Left renal cortex interstitium (tissue), 4 donors: ENCODE data around the gene GRIN2A. TPM values are rescaled to one million over a fixed set of nuclear protein-coding genes. Genes with fewer than 3 reads are reported as not detected.

Experiments
- DNase-seq, 4 donors: peaks; one replicate each; pipeline ENCODE4 v3.0.0-alpha.2; 2013; ENCODE audit warnings: low read depth in 4 of 4, low spot score in 2 of 4, missing footprints in 1 of 4
- polyA plus RNA-seq, 4 donors: library from polyadenylated mRNA; unstranded; fragments of 120-200 nt; gene quantifications; one replicate each; pipeline ENCODE4 v1.2.1, GENCODE V29; 2013; ENCODE audit not compliant: insufficient read length in 4 of 4

Gene GRIN2A
- polyA plus RNA-seq, 4 donors = 3.7 to 7.2 (median 5.3) TPM

DNA sequence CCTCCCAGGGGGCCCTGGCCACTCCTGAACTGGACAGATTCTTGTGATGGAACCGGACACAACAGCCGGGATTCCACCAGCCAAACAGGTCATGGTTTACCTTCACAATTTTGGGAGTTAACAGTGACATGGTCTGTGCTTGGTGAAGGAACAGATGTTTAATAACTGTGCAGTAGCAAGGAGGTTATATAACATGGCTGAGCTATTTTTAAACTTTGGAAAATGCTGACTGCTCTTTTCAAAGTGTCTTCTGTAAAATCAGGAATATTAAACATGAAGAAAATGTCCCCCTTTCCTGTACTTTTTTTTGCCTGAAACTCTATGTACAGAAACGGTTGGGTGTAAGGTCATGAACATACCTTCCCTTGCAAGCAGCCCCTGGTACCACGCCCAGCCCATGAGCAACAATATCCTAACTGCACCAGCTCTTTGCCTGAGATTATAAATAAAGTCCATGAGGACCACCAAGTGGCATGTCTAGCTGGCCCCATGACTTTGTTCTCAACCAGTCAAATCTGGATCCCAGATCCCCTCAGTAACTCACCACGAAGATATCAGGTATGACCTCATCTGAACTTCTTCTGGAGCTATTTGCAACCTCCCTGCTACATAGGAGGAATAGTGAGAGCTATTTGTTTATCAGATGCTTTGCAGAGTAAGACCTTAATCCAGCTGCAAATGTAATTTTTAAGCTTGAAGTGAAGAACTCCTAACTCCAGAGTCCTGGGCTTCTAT lies 249.1 kb downstream of the GRIN2A start:
- no peak for DNase-seq

DNA sequence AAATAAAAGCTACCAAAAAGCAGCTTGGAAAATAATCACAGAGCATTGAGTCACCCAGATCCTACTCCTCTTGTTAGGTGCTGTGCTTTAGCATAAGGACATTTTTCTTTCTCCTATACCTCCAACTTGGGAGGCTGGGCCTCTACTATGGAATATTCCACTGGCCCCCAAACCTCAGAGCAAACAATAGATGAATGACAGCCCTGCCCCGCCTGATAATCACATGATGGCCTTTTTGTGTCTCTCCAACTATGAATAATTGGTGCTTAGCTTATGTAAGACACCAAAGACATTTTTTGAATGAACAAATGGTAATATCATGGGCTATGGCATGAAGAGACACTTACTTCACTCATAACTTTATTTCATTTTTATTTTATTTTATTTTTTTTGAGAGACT lies 250.2 kb downstream of the GRIN2A start:
- no peak for DNase-seq

DNA sequence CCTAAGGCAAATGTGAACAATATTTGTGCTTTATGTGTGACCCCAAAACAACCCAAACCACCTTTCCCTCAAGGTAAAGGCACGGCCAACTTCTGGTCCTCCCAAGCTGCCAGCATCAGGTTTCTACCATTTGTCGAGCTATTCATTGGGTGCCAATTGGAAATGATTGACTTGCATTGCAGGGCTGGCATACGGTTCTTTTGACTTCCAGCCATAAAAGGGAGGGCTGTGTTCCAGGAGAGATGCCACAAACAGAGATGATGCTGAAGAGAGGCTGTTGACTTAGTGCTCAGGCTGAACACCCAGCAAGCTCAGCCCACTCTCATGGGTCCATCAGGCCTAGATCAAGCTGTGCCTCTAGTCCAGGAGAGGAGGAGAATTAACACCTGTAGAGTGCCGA lies 252.4 kb downstream of the GRIN2A start:
- DNase-seq = no peak

DNA sequence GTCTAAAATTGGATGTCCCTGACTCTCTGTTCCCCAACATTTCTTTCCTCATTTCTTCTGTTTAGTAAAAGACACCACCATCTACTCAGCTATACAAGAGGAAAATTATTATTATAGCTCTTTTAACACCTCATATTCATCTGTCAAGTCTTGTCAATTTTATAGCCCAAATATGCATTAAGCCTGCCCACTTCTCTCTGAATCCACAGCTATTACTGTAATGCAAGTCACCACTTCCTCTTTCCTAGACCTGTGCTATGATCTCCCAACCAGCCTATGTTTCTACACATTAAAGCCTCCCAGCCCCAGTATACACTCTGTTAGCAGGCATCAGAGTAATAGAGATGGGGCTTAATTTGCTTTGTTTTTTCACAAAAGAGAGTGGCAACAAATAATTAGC lies 252.9 kb downstream of the GRIN2A start:
- DNase-seq = no peak

DNA sequence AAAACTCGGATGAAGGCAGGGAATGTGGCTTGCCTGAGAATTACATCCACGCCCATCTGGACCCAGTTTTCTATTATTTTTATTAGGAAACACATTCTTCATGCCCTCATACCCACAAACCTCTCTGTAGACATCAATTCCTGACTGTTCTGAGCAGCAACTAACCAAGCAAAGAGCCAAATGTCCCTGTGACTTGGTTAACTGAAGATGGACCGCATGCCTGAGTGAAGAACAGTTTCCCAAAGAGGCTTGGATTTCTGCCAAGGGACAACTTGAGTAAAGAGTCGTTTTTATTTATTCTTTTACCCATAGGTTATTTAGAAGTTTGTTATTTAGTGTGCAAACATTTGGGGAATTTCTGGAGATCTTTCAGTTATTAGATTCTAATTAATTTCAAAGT lies 259.8 kb downstream of the GRIN2A start:
- DNase-seq = no peak

DNA sequence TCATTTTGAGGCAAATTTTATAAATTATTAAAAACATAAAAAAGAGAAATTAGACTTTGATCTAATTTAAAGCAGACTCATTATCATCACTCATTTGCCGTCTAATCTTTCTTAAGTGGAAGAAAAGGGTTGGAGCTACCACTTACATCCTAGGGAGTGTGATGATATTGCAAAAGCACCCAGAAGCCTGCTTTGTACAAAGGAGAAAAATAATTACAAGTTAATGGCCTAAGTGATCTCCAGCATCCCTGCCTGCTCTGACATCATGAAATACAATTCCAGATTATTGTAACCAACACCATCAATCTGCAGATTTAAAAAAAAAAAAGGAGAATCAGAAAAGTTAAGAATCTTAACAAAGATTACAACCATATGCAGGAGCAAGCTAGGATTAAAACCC lies 260.2 kb downstream of the GRIN2A start:
- no peak for DNase-seq

DNA sequence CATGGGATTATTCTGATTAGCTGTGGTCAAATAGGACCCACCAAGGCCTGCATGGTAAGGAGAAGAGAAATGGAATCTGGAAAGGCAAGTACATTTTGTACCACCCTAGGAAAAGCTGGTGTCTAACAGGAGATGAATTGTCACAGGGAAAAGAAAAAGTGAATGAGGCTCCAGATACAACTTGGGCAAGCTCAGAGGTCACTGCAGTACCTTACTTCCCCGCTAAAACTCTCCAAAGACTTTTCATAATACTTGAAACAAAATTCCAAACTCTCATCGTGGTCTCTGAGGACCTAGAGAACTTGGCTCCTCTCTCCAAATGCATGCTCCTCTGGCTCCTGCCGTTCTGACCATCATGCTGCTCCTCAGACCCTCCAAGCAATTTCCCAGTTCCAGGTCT lies 262.8 kb downstream of the GRIN2A start:
- DNase-seq = no peak

DNA sequence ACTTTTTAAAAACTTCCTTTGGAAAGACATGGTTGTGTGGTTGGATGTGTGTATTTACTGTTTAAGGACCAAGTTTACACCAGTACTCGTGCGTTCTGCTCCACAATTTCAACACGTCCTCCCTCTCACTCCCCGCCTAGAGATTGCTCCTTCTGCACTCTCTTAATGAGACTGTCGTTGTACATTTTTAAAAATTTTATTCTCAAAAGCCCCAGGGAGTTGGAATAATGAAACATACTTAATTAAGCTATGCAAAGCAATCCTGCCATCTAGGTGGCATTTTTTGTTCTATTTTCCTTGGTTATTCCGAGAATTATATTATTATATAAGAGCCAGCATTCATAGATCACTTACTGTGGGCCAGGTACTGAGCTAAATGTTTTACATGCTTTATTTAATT lies 264.5 kb downstream of the GRIN2A start:
- no peak for DNase-seq

DNA sequence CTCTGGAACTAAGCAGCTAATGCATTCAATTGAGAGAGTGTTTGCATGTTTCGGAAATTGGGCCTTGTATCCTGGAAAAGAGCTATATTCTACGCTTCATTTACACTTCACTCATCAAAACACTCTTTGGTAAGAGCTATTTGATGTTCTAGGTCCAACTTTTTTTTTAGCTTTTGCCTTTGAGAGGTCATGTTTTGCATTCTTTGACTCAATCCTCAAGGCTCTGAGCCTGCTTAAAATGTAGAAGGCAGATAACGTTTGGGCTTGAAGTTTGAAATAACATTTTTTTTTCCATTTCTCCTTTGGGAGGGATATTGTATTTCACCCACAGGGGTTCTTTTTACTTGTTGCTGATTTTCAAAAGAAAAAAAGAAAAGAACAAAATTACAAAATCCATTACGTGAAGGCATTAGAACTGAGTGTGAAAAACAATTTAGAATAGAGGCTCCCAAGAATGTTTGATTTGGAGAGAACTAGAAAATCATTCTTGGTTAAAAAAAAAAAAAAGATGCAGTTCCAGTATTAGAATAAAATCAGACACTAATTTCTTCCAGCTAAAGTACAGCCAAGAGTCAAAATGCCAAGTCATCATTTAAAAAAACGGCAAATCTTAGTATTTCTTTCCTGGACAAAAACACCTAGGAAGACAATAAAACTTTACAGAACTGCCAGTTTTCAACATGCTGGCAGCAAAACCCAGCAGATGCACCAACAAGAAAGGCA lies 268.5 kb downstream of the GRIN2A start:
- no peak for DNase-seq

DNA sequence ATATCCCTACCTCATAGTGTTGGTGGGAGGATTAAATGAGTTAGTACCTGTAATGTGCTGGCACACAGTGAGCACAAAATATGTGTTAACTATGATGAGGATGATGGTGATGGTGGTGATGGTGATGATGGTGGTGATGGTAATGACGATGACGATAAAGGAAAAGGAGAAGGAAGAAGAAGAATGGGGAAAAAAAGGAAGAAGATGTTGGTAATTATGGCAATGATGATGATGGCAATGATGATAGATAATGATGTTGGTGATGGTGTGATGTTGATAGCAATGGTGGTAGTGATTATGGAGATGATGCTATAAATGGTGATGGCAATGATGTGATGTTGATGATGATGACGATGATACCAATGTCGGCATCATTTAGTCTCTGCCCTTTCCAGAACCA lies 270.2 kb downstream of the GRIN2A start:
- DNase-seq = no peak

DNA sequence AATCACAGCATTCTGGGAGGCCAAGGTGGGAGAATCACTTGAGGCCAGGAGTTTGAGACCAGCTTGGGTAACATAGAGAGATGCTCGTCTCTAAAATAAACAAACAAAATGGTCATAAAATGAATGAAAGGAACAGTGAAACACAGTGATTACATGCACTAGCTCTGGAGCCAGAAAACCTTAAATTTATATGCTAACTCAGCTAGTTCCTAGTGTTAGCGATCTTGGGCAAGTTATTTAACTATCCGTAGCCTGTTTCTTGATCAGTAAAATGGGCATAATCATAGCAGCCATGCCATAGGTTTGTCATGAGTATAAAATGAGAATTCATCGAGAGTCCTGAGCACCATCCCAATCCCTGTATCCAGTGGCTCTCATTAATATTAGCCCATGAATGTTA lies 271.0 kb downstream of the GRIN2A start:
- DNase-seq = no peak

DNA sequence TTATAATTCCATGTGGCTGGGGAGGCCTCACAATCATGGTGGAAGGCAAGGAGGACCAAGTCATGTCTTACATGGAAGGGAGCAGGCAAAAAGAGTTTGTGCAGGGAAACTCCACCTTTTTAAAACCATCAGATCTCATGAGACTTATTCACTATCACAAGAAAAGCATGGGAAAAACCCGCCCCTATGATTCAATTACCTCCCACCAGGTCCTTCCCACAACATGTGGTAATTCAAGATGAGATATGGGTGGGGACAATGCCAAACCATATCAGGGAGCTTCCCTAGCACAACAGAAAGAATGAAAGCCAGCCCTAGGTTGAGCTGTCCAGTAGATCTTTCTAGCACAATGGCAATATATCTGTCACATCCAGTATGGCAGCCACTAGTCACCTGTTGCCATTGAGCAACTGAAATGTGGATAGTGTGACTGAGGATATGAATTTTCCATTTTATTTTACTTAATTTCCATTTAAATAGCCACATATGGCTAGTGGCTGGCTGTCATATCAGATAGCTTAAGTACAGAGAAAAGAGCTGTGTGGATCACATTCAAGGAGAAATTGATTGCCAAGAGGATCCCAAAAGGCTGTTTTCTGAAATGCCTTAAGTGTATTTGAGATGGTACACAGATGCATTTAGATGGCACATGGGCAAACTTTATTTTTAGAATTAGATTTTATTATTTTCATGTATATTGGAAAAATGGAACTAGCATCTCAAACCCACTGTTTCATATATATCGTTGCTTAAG lies 273.0 kb downstream of the GRIN2A start:
- no peak for DNase-seq

DNA sequence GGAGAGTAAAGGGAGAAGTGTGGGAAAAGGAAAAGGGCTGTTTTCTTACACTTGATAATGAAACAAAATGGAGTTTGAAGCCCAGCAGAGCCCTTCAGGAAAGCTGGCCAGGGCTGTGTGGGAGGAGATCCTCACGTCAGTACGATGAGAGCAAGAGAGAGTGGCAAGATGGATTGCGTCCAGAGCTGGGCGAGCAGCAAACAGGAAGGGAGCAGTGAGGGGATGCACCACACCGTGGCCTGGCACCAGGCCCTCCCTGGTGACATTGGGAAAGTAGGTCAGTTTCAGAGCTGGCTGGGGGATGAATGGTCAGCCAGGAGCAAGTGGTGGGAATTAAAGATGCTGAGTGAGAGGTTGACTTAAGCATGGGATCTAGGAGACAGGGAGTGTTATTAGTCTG lies 273.6 kb downstream of the GRIN2A start:
- DNase-seq = no peak

DNA sequence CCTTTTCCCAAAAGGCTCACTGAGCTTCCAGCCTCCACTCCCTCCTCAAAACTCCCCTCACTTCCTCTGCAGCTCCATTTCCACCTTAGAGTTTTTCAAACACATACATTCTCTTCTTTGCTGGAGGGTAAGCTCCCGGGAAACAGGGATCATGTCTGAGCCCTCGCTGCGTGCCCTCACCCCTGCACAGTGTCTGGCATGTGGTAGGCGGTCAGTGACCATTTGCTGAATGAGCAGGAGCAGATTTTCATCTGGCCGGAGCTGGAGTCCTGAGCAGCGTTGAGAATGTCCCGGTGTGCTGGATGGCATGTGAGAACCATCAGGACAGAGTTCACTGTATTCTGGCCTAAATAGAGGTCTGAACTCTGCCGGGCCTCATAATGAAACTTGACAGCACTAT lies 274.5 kb downstream of the GRIN2A start:
- no peak for DNase-seq

DNA sequence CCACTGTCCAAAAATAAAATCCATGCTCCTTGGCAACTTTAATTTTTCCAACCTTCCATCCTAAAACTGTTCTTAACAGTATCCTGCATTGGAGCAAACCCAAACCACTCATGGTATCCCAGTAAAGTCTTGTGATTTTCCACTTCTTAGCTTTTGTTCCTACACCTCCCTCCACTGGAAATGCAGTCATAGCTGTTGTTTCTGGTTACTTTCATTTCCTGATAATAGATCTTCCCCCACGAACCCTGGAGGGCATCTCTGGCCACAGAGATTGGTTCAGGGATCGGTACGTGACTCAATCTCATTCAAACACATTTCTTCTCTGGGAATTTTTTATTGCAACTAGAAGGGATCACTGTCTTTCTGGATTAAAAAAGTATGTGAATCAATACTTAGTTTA lies 276.0 kb downstream of the GRIN2A start:
- DNase-seq = no peak

DNA sequence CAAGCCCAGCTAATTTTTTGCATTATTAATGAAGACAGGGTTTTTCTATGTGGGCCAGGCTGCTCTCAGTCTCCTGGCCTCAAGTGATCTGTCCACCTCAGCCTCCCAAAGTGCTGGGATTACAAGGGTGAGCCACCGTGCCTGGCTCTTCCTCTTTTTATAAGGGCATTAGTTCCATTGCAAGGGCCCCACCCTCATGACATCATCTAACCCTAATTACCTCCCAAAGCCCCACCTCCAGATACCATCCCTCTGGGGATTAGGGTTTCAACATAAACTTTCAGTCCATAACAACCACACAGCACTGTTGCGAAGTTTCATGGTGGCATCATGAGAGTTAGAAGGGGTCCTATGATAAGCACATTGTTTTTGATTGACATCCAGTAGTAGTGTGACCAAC lies 277.7 kb downstream of the GRIN2A start:
- no peak for DNase-seq

DNA sequence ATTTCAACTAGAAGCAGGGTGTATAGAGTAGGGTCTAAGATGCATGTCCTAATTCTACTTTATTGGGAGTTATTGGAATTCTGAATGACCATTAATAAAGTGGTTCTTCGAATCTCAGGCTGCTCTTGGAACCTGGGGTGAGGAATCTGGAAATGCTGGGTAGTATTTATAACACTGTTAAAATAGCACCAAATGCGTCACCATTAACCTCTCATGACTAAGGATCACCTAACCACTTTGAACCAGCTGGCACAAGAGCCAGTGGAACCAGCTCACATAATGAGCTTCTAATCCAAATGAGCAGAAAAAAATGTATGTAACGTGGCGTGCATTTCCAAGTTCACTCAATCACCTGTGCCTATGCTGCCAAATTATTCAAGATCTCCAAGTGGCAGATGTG lies 281.7 kb downstream of the GRIN2A start:
- DNase-seq = no peak

DNA sequence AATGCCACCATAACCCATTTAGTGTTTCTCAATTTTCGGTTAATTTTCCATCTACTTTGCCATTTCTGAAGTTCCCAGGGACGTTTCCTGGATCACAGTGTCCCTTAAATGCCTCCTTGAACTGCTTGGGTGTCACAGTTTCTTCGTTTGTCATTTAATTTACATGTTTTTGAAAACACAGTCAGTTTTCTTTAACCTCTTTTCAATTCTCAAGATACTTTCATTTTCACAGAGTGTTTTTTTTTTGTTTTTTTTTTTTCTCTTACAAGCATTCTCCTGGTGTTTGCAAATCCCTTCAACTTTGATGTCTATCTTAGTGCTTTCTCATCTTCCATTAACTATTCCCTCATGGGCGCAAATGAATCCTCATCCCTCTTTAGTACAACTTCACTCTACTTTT lies 283.7 kb downstream of the GRIN2A start:
- no peak for DNase-seq

DNA sequence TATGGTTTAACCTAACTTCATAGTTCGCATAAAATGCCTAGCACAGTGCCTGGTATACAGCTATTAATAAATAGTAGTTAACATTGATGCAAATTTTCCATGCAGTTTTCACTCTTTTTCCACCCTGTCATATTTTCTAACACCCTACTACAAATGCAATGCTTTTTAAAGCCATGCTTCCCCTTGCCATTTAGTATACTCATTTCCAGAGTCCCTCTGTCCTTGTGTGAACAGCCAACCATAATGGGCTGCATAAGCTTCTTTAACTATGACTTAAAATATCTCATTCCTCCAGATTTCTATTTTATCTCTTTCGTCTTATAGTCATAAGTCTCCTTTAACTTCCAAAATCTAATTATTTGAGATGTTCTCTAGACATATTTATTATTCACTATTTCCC lies 284.1 kb downstream of the GRIN2A start:
- DNase-seq = no peak

DNA sequence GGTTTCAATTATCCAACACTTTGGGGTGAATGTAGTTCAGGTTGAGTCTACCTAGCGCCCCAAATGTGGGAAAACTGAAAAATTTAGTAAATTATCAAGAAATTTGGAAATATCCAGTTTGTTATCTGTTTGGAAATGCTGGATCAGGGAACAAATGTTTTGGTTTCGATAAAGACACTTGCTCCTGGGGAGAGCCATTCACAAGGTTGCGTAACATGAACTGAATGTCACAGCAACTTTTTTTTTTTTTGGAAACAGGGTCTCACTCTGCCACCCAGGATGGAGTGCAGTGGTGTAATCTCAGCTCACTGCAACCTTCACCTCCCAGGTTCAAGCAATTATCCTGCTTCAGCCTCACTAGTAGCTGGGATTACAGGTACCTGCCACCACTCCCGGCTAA lies 286.4 kb downstream of the GRIN2A start:
- DNase-seq = no peak

DNA sequence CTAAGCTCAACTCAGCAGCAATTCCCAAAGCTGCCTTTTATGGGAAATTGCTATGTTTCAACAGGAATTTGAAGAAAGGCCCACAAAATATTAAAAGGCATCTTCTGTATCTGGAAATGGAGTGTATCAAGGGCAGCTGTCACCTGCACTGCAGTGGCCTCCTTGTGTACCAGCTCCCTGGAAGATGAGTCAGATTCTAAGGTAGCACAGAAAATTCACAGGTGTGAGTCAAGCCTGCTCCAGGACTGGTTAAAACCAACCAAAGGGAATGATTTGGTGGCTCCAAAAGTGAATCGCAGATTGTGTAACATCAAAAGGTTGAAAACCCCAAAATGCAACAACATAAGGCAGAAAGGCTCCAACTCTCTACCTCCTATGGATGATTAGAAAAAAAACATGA lies 296.4 kb downstream of the GRIN2A start:
- DNase-seq = no peak

DNA sequence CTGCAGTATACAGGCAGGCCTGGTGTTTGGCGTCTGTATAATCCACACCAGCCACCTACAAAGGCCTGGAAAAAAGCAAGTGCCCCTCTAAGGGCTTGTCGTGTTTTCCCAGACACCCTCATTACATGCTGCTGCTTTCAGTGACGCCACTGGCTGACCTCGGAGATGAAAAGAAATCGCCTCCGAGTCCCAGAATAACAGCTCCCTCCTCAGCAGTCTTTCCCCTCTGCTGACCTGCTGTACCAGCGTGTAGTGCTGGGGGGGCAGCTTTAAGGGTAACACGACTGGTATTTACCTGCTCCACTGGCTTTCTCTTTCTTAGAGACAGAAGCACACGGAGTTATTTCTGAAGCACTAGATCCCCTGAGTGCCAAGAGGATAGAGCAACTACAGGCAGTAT lies 296.8 kb downstream of the GRIN2A start:
- no peak for DNase-seq
